Prostate gland (tissue), 2 donors: ENCODE results near the gene VSIG10L. TPM values are rescaled to one million over a fixed set of nuclear protein-coding genes. Genes with fewer than 3 reads are reported as not detected.

Experiments used
- DNase-seq: peaks from one replicate; pipeline ENCODE4 v3.0.0-alpha.2; 2019; ENCODE audit warnings: low spot score
- H3K27ac ChIP-seq, 2 donors: fragments of 200-600 bp; sonication (generic); 2 replicates each; pipeline ENCODE4 v1.5.1; 2017 to 2019
- H3K27me3 ChIP-seq: fragments of 200-600 bp; sonication (generic); replicated peaks from 2 replicates; pipeline ENCODE4 v1.5.1; 2019; ENCODE audit not compliant: insufficient read depth
- H3K36me3 ChIP-seq, 2 donors: fragments of 200-600 bp; sonication (generic); 1 replicate in 1 of 2; 2 replicates in 1 of 2; pipeline versions ENCODE4 v1.5.1 to v1.8.1; 2017 to 2019
- H3K4me1 ChIP-seq: fragments of 200-600 bp; sonication (generic); replicated peaks from 2 replicates; pipeline ENCODE4 v1.5.1; 2019
- H3K4me3 ChIP-seq, 2 donors: fragments of 200-600 bp; sonication (generic); 2 replicates each; pipeline ENCODE4 v1.5.1; 2017 to 2019
- H3K9me3 ChIP-seq: fragments of 200-600 bp; sonication (generic); 2 replicates; pipeline ENCODE4 v1.5.1; 2017
- POLR2A ChIP-seq: fragments of 450-650 bp; IDR thresholded peaks from one replicate; pipeline ENCODE4 v1.6.1; 2016; ENCODE audit warnings: antibody characterized with exemption, mild to moderate bottlenecking
- POLR2AphosphoS5 ChIP-seq: sonication (generic); formaldehyde crosslinking; IDR thresholded peaks from one replicate; pipeline ENCODE4 v1.6.1; 2017; ENCODE audit warnings: antibody characterized with exemption
- WGBS: methylation state at CpG from one replicate; pipeline ENCODE4 v1.1.5; 2018; 5-methylcytosine and 5-hydroxymethylcytosine counted together
- intact Hi-C: fragments of 100-400 bp; cut with DNase I; formaldehyde crosslinking; loops from one replicate; pipeline ENCODE4 v1.14.2; 2022
- total RNA-seq, 2 donors: library from RNA; depleted of rRNA; stranded (reverse); fragments of >200 nt; gene quantifications; one replicate each; pipeline ENCODE4 v1.1.0, GENCODE V29; 2016
- TF ChIP-seq, protein P1 (sequence below), 4 experiments: fragments of 200-600 bp in 2 of 4; fragments of 450-650 bp in 2 of 4; sonication (generic) in 2 of 4; IDR thresholded peaks; 1 replicate in 3 of 4; 2 replicates in 1 of 4; pipeline ENCODE4 v1.5.1; 2016 to 2019; ENCODE audit warnings: antibody characterized with exemption in 4 of 4, mild to moderate bottlenecking in 2 of 4, moderate library complexity in 2 of 4

Gene VSIG10L
- total RNA-seq: 1 to 10 TPM; 2.3 to 9.9 TPM

DNA sequence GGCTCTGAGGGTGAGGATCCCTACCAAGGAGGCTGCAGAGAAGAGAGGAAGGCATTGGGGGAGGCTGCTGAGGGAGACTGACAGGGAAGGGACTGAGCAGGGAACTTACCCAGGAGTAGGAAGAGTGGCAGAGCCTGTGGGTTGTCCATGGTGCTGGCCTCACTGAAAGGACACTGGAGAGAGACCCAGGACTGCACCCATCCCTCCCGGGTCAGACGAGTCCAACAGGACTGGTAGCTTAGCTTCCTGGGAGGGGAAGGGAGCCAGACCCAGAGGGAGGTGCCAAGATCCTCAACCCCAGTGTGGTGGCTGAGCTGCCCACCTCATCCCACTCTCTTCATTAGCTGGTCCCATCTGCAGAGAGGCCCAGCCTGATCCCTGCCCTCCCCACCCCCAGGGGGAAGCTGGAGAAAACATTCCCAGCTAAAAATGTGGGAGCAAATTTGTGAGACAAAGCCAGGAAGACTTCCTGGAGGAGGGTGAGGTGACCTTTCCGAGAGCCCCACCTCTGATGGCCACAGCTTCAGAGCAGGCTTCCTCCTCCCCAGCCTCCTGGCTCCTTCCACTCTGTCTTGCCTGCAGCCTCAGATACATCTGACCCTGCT is at the start of gene VSIG10L:
VSIG10L (minus strand) TSS at position 164 of the 605 bp plus-strand sequence; CDS start at position 149, 15 bp downstream.
- H3K9me3 ChIP-seq: no peaks in the 10 kb centered on the region
- DNase-seq: peak; percentile 29
- no peaks in the 10 kb centered on the region for H3K36me3 ChIP-seq
- no peak within 1 kb of the TSS for H3K27ac ChIP-seq
- H3K4me3 ChIP-seq: no peak within 1 kb of the TSS
- WGBS: 50% methylated on average over 3 of the region's 3 CpGs
- intact Hi-C loops: loop anchor here (2.0 kb wide), 1 partner anchor 25 kb away; the partner anchor contains the start of gene ETFB
- no peaks in the 10 kb centered on the region for H3K4me1 ChIP-seq
- peak; percentile 31 for TF ChIP-seq POLR2AphosphoS5
- no peak for TF ChIP-seq POLR2A
- TF ChIP-seq, protein P1, sequence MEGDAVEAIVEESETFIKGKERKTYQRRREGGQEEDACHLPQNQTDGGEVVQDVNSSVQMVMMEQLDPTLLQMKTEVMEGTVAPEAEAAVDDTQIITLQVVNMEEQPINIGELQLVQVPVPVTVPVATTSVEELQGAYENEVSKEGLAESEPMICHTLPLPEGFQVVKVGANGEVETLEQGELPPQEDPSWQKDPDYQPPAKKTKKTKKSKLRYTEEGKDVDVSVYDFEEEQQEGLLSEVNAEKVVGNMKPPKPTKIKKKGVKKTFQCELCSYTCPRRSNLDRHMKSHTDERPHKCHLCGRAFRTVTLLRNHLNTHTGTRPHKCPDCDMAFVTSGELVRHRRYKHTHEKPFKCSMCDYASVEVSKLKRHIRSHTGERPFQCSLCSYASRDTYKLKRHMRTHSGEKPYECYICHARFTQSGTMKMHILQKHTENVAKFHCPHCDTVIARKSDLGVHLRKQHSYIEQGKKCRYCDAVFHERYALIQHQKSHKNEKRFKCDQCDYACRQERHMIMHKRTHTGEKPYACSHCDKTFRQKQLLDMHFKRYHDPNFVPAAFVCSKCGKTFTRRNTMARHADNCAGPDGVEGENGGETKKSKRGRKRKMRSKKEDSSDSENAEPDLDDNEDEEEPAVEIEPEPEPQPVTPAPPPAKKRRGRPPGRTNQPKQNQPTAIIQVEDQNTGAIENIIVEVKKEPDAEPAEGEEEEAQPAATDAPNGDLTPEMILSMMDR (IDR thresholded peaks at IDR 0.05): no peak
- no peaks in the 10 kb centered on the region for H3K27me3 ChIP-seq

DNA sequence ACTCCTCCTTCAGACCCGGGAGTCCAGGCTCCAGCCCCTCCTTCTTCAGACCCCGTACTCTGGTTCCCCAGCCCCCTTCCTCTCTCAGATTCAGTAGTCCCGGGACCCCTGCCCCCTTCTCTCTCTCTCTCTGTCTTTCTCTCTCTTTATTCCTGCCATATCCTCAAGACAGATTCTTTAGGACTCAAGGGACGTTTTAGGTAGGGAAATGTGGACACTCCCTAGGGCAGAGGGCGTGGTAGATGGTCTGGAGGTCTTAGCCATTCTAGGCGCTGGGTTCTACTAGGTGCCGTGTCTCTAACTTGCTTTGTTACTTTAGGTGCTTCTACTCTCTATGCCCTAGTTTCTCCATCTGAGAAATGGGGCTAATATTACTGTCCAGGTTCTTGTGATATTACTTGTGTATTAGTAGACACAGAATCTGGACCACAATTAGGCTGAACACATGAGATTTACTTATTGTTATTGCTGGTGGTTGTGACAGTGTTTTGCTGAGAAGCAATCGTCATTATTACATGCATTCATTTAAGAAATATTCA is 49.2 kb upstream of the VSIG10L start:
- Histone ChIP-seq H3K36me3 (no peaks in the 10 kb centered on the region), H3K4me3 (no peak overlapping the region), H3K9me3 (no peaks in the 10 kb centered on the region), H3K27ac (no peak overlapping the region), H3K4me1 (no peaks in the 10 kb centered on the region), H3K27me3 (no peaks in the 10 kb centered on the region)
- 68% methylated on average over 8 of the region's 8 CpGs for WGBS
- no peak for TF ChIP-seq POLR2A
- TF ChIP-seq POLR2AphosphoS5: no peak
- TF ChIP-seq, protein P1 (IDR thresholded peaks at IDR 0.05): no peak
- DNase-seq: no peak
- intact Hi-C loops: loop anchor here (5.0 kb wide), 1 partner anchor 54 kb away; no protein-coding TSS in a partner anchor

DNA sequence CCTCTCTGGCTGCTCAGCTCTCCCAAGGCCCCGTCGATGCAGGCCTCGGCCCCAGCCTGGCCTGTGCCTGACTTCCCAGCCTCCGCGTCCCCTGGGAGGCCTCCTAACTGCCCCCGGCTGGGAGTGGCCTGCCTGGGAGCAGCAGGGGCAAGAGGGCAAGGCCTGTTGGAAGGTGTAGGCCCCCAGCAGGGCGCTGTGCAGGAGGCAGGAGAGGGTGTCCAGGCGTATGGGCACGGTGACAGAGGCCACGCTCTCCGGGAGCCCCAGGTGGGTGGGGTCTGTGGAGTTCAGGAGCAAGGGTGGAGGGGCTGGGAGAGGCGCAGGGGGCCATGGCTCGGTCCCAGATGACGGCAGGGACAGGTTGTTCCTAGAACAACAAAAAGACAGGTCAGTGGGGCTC is 47.2 kb upstream of the VSIG10L start:
- intact Hi-C loops: no loop called here
- Histone ChIP-seq H3K9me3 (no peaks in the 10 kb centered on the region), H3K4me3 (no peak overlapping the region), H3K4me1 (no peaks in the 10 kb centered on the region), H3K27me3 (no peaks in the 10 kb centered on the region), H3K27ac (no peak overlapping the region), H3K36me3 (no peaks in the 10 kb centered on the region)
- TF ChIP-seq POLR2AphosphoS5 (no peak), POLR2A (no peak)
- TF ChIP-seq, protein P1 (IDR thresholded peaks at IDR 0.05): no peak
- WGBS: 75% methylated on average over 14 of the region's 14 CpGs
- DNase-seq: no peak

DNA sequence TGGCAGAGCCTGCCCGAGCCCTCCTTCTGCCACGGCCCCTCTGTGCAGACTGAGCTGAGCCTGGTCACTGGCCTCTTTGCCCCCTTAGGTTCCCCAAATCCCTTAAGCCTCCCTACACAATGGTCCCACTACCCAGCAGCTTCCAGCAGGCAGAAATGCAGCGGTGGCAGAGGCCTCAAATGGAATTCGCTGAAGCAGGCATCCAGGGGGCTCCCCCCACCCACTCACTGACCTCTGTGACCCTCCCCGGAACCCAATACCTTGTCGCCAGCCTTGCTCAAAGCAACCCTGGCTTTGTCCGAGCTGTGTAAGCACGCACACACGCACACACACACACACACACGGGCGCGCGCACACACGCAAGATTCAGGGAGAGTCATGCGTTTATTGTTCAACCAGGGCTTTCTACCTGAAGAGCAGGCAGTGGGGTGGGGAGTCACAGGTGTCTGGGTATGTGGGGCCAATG is 46.0 kb upstream of the VSIG10L start, which contains the start of gene LIM2:
LIM2 (minus strand) TSS at position 51 of the 466 bp plus-strand sequence. CDS start 531 bp downstream, outside the sequence.
- no peak within 1 kb of the TSS for H3K4me3 ChIP-seq
- H3K9me3 ChIP-seq: no peaks in the 10 kb centered on the region
- intact Hi-C loops: no loop called here
- H3K4me1 ChIP-seq: no peaks in the 10 kb centered on the region
- H3K27me3 ChIP-seq: no peaks in the 10 kb centered on the region
- TF ChIP-seq POLR2A (no peak), POLR2AphosphoS5 (no peak)
- no peak for DNase-seq
- 65% methylated on average over 15 of the region's 15 CpGs for WGBS
- no peak within 1 kb of the TSS for H3K27ac ChIP-seq
- no peaks in the 10 kb centered on the region for H3K36me3 ChIP-seq

DNA sequence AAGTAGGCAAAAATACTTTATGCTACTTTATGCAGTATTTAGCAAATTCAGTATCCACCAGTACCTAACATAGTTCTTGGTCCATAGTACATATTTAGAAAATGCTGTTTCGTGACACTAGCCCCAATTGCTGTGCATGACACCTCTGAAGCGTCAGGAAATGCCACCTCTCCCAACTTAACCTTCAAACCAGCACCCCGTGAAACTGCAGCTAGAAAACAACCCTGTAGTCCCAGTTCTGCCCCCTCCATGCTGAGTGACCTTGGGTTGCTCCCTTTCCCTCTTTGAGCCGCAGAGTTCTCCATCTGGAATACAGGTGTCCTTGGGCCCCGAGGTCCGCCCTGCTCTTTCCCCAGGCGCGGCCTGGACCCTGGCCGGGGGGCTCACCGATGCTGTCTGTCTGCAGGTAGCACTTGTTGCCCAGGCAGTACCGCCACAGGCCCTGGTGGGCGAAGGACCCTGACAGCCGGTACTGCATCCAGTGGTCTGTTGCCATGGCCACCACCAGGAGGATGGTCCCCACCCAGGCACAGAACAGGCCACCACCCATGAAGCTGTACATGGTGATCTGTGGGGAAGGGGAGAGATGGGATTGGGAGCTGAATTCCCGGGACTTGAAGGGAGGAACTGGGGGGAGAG is 45.1 kb upstream of the VSIG10L start:
- WGBS: 86% methylated on average over 14 of the region's 14 CpGs
- Histone ChIP-seq H3K9me3 (no peaks in the 10 kb centered on the region), H3K4me3 (no peak overlapping the region), H3K27ac (no peak overlapping the region), H3K36me3 (no peaks in the 10 kb centered on the region), H3K4me1 (no peaks in the 10 kb centered on the region), H3K27me3 (no peaks in the 10 kb centered on the region)
- DNase-seq: no peak
- intact Hi-C loops: no loop called here
- TF ChIP-seq, protein P1 (IDR thresholded peaks at IDR 0.05): no peak
- TF ChIP-seq POLR2AphosphoS5 (no peak), POLR2A (no peak)
